Measurements from ENCODE around the gene MGST2.
A peak's percentile ranks its signal among the peaks of the same experiment; 100 is the strongest.

Gene MGST2

DNA sequence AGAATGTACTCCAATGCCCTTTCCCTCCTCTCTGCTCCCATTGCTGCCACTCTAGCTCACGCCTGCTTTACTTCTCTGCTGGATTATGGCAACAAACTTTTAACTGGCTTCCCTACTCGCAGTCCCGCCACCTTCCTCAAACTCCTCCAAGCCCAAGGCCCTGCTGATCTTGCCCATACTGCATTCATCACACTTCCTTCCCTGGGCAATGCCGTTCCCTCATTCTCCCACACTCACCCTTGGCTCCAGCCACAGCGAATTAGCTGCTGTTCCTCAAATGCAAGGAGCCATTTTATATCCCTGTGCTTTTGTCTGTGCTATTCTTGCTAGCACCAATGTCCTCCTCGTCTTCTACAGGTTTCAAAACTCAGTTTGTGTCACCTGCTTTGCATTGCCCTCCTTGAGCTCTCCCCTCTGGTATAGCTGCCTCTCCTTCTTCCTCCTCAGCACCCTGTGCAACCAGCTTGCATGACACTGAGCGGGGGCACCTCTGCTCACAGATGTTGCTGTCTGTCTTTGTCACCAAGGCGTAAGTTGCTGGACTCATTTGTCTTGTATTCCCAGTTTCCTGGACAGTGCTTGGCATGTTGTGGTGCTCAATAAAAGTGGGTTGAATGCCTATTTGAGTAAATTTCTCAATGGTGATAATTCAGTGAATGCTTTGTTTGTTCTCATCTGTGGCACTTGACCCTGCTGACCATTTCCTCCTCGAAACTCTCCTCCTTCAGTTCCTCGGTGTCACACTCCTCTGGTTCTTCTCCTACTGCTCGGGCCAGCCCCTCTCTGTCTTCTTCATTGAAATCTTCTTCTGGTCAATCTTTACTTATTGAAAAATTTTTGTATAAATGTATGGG is 22.4 kb upstream of the MGST2 start:
- DNase-seq (ENCODE audit: low spot score), result no peak

DNA sequence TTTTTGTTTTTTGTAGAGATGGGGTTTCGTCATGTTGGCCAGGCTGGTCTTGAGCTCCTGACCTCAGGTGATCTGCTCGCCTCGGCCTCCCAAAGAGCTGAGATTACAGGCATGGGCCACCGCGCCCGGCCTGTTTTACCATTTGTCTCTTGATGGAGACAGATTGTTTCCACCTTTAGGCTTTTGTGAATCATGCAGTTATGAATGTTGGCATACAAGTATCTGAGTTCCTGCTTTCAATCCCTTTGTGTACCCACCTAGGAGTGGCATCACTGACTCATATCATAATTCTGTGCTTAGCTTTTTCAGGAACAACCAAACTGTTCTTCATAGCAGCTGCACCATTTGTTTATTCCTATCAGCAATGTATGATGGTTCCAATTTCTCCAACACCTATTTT is 20.2 kb upstream of the MGST2 start:
- DNase-seq (ENCODE audit: low spot score), result no peak

GRCh38 chr4:139647184-139647583 is 18.4 kb upstream of the MGST2 start:
- DNase-seq (ENCODE audit: low spot score), result no peak

GRCh38 chr4:139647952-139648351 is 17.7 kb upstream of the MGST2 start:
- no peak for DNase-seq (ENCODE audit: low spot score)

DNA sequence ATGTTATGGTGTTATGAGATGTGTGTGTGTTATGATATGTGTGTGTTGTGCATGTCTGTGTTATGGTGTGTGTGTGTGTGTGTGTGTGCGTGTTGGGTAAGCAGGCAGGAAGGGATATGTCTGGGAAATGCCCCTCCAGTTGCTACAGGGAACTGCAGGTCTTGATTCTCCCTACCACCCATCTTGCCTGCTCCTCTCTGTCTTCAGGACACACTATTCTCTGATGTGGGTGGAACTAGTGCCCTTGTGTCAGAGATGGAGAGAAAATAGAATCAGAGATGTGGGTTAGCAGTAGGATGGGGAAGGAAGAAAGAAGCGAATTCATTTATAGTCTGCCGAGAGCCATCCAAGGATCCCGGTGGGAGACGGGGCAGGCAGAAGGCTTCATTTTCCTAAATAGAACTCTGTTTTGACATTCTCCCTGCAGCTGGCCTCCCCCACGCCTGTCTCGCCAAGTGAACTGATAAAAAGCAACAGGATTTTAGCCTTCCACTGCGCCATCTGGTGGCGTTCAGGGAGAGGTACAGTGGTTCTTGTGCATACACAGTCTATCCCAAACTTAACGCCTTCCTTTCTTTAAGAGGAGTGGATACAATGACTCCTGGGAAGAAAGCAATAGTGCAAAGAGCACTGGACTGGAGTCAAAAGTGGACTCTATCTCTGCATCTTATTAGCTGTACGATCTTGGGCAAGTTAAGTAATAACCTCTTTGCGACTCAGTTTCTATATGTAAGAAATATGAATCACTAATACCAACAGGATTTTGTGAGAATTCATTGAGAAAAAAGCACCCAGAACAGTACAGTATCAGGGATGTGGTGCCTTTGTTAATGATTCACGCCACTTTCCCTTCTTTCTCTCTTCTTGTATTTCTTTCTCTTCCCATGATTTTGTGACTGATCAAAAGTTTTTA is 14.1 kb upstream of the MGST2 start:
- peak; percentile 81 for DNase-seq (ENCODE audit: low spot score)

DNA sequence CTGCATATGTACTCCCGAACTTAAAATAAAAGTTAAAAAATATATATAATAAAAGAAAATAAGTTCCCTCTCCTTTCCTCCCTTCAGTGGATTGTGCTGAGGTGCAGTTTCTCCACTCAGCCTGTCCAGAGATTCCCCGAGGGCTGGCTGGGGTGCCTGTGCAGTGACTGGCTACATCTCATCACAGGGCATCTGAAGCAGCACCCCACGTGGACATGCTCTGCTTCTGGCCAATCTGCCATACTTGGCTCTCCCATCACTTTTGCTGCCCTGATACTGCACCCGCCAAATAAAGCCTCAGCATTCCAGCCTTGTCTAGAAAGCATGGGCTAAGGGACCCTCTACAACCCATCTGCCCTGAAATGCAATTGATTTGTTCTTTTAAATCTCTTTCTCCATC is 11.1 kb upstream of the MGST2 start:
- DNase-seq (ENCODE audit: low spot score), result no peak

DNA sequence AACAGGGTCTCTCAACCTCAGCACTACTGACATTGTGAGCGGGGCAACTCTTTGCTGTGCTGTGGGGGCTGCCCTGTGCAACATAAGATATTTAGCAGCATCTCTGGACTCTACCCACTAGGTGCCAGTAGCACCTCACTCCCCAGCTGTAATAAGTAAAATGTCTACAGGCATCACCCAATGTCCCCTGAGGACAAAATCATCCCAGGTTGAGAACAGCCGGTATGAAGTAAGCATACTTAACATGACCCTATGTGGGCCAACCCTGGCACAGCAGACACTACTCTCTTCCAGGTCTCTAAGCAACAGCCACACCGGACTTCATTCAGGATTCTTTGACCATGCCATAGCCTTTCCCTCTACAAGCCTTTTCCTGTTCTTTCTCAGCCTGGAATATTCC is 10.5 kb upstream of the MGST2 start:
- no peak for DNase-seq (ENCODE audit: low spot score)

DNA sequence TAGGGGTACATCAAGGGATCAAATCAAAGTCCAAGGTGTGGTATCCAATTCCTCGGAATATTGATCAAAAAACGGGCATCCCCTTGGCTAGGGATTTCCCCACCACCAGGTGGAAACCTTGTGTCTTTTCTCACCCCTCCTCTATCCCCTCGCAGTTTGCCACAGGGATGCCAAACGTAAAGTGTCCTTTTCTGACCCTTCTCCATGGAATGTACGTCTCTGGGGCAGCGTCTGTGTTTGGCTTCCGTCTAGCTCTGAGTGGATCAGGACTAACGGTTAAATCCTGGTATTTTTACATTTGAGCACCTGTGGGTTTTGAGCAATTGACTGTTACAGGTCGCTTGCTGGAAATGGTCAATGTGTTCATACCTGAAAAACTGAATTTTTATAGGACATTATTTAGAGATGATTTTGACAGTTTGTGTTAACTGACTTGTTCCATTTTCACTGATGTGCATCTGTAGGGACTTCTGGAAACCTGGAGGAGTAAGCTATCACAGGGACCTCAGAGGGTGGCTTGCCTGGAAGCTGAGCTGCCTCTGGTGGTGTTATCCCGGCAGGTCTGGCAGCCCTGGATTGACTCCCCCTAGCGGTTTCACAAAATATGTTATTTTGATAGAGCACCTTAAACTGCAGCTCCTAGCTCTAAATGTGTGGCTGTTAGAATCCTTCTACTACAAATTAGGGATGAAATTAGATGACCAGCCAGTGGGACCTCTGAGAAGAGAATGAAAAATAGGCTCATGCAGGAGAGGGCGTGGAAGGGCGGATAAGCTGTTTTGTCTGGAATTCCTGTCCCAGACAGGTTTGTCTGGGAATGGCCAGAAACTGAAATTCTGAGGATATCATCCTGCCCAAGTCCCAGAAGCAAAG is 8.8 kb upstream of the MGST2 start:
- DNase-seq (ENCODE audit: low spot score), result peak; percentile 59

GRCh38 chr4:139658185-139658584 is 7.4 kb upstream of the MGST2 start:
- no peak for DNase-seq (ENCODE audit: low spot score)

- DNase-seq (ENCODE audit: low spot score), result no peak
Measured at GRCh38 chr4:139658586-139659382, 6.8 kb upstream of the MGST2 start.

GRCh38 chr4:139659735-139660424 is 5.7 kb upstream of the MGST2 start:
- DNase-seq (ENCODE audit: low spot score), result no peak

- DNase-seq (ENCODE audit: low spot score), result no peak
Measured at GRCh38 chr4:139660568-139661043, 5.0 kb upstream of the MGST2 start.

GRCh38 chr4:139663561-139664138 is 2.0 kb upstream of the MGST2 start:
- no peak for DNase-seq (ENCODE audit: low spot score)

DNA sequence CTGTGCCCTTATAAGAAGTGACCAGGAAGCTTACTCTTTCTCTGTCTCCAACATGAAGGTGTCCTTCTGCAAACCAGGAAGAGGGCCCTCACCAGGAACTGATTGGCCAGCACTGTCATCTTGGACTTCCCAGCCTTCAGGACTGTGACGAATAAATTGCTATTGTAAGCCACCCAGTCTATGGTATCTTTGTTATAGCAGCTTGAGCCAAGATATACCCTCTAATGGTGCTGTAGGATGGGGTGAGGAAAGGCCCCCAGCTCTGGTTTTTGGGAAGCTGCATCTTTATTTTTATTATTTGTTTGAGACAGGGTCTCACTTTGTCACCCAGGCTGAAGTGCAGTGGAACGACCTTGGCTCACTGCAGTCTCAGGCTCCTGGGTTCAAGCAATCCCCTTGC is 1.2 kb upstream of the MGST2 start:
- DNase-seq (ENCODE audit: low spot score), result no peak

DNA sequence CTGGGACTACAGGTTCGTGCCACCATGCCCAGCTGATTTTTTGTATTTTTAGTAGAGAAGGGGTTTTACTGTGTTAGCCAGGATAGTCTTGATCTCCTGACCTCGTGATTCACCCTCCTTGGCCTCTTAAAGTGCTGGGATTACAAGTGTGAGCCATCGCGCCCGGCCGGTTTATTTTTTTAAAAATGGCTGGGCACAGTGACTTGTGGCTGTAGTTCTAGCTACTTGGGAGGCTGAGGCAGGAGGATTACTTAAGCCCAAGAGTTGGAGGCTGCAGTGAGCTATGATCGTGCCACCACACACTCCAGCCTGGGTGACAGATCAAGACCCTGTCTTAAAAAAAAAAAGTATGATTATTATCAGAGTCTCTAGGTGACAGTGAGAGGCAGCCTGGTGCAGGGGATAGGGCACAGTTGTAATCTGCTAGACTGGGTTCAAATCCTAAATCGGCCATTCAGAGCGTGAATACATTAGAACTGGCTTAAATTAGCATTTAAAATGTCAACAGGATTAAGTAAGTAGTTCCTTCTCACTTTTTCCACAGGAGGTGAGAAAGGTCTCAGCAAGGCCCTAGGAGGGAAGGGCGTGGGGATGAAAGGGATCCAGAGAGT is 435 bp upstream of the MGST2 start:
- DNase-seq (ENCODE audit: low spot score), result no peak

GRCh38 chr4:139666735-139667281 is 1.2 kb downstream of the MGST2 start:
- peak; percentile 23 for DNase-seq (ENCODE audit: low spot score)

DNA sequence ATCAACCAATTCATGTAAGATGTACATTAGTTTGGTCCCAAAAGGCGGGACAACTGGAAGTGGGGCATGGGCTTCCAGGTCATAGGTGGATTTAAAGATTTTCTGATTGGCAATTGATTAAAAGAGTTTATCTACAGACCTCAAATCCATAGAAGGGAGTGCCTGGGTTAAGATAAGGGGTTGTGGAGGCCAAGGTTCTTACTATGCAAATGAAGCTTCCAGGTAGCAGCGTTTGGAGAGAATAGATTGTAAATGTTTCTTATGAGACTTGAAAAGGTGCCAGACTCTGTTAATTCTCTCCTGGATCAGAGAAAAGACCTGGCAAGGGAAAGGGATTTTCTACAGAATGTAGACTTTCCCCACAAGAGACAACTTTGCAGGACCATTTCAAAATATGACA is 2.4 kb downstream of the MGST2 start:
- no peak for DNase-seq (ENCODE audit: low spot score)

- no peak for DNase-seq (ENCODE audit: low spot score)
Measured at GRCh38 chr4:139668658-139669201, 3.1 kb downstream of the MGST2 start.

DNA sequence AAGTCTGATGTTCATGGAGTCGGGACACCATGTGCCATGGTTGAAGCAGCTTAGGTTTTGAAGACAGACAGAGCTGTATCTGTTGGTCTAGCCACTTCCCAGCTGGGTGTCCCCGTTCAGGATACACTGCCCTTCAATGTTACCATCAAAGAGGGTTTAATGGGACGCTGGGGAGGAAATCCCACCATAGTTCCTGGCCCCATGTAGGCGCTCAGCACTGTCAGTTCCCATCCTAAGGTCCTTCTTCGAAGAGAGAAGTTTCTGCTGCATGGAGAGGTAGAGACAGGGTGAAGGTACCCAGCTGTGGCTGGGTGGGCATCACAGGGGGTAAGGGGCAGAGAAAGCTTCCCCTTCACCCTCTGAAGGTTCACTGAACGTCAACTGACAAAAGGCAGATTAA is 3.7 kb downstream of the MGST2 start:
- no peak for DNase-seq (ENCODE audit: low spot score)

Data from hematopoietic multipotent progenitor cell treated with erythropoietin and hydrocortisone succinate and interleukin-3 and kit ligand, for 17 days (in vitro differentiated cells).